GM10248 (cell line): ENCODE measurements around the gene RMRP.

Source experiments
- CTCF ChIA-PET: fragments of 300-600 bp; sonication (Branson Sonifier 250); formaldehyde crosslinking; extraction: SDS; loops from one replicate; lab custom pipeline; 2021; ENCODE audit warnings: antibody characterized with exemption; lab: Yijun Ruan, JAX
- POLR2A ChIA-PET: fragments of 350-650 bp; sonication (Branson Sonifier 250); formaldehyde crosslinking; extraction: SDS; loops from one replicate; lab custom pipeline; 2020; ENCODE audit warnings: antibody characterized with exemption; lab: Yijun Ruan, JAX
- DNase-seq: peaks from one replicate; pipeline ENCODE4 v3.0.0; 2012; ENCODE audit errors: extremely low spot score
- CTCF ChIP-seq: IDR thresholded peaks from 2 replicates; pipeline ENCODE4 v1.5.1; 2012; ENCODE audit warnings: mild to moderate bottlenecking, low read depth; ENCODE audit errors: extremely low read depth, missing control alignments, control extremely low read depth

The RMRP gene

GRCh38 chr9:35688558-35689541 lies 31.0 kb upstream of the RMRP start:
- ChIA-PET POLR2A (no interaction called here), CTCF (interaction anchor here (0.9 to 2.4 kb wide), 5 partner anchors 7 to 78 kb away, joined by 3 to 23 read pairs (median 6); no protein-coding TSS in a partner anchor)
- DNase-seq = no peak
- TF ChIP-seq CTCF = no peak

GRCh38 chr9:35687972-35688557 lies 30.2 kb upstream of the RMRP start:
- POLR2A ChIA-PET = no interaction called here
- CTCF ChIA-PET = interaction anchor here (0.9 to 2.4 kb wide), 4 partner anchors 8 to 77 kb away, joined by 3 to 23 read pairs (median 8); no protein-coding TSS in a partner anchor
- DNase-seq = no peak
- no peak for TF ChIP-seq CTCF

GRCh38 chr9:35687306-35687705 lies 29.5 kb upstream of the RMRP start:
- TF ChIP-seq CTCF = no peak
- ChIA-PET POLR2A (no interaction called here), CTCF (interaction anchor here (2.1 to 2.4 kb wide), 2 partner anchors 9 to 12 kb away, joined by 10 to 23 read pairs; no protein-coding TSS in a partner anchor)
- DNase-seq = no peak

GRCh38 chr9:35686222-35687203 lies 28.7 kb upstream of the RMRP start:
- ChIA-PET POLR2A (no interaction called here), CTCF (interaction anchor here (1.2 to 4.9 kb wide), 3 partner anchors 9 to 10 kb away, joined by 3 to 76 read pairs (median 23); no protein-coding TSS in a partner anchor)
- DNase-seq = no peak
- TF ChIP-seq CTCF = no peak

GRCh38 chr9:35685506-35685905 lies 27.7 kb upstream of the RMRP start:
- ChIA-PET POLR2A (no interaction called here), CTCF (interaction anchor here (0.8 to 4.9 kb wide), 5 partner anchors 8 to 49 kb away, joined by 3 to 76 read pairs (median 3); no protein-coding TSS in a partner anchor)
- no peak for DNase-seq
- no peak for TF ChIP-seq CTCF
